Limb (tissue), 2 donors: ENCODE results near the gene MINPP1.
"Not testable (repeated sequence)": the region's sequence is repeated elsewhere in the genome, so short reads cannot be mapped to it uniquely, and the experiment has no call there.

Experiments used
- DNase-seq, 2 donors: peaks; one replicate each; pipeline ENCODE4 v3.0.0-alpha.2; 2016; ENCODE audit errors: extremely low spot score in 2 of 2

Gene MINPP1

GRCh38 chr10:87504640-87505365 is at the start of gene MINPP1:
MINPP1 (plus strand) TSS chr10:87504893; CDS start chr10:87504916, 23 bp downstream.
- DNase-seq = peak; percentile 81 to 89

- not testable (repeated sequence) for DNase-seq
Observed at GRCh38 chr10:87456586-87457220, 48.0 kb upstream of the MINPP1 start.

- DNase-seq = not testable (repeated sequence)
Observed at GRCh38 chr10:87461751-87462150, 42.9 kb upstream of the MINPP1 start.

- DNase-seq = not testable (repeated sequence)
Observed at GRCh38 chr10:87466849-87467248, 37.8 kb upstream of the MINPP1 start.

- DNase-seq = not testable (repeated sequence)
Observed at GRCh38 chr10:87488733-87489132, 16.0 kb upstream of the MINPP1 start.

- DNase-seq = not testable (repeated sequence)
Observed at GRCh38 chr10:87490285-87490684, 14.4 kb upstream of the MINPP1 start.

- not testable (repeated sequence) for DNase-seq
Observed at GRCh38 chr10:87492450-87492849, 12.2 kb upstream of the MINPP1 start.

GRCh38 chr10:87495446-87495845 is 9.2 kb upstream of the MINPP1 start:
- not testable (repeated sequence) for DNase-seq

- not testable (repeated sequence) for DNase-seq
Observed at GRCh38 chr10:87497386-87497785, 7.3 kb upstream of the MINPP1 start.

- DNase-seq = not testable (repeated sequence)
Observed at GRCh38 chr10:87498106-87498789, 6.4 kb upstream of the MINPP1 start.

GRCh38 chr10:87500646-87501048 is 4.0 kb upstream of the MINPP1 start:
- DNase-seq = no peak

GRCh38 chr10:87503401-87503800 is 1.3 kb upstream of the MINPP1 start:
- no peak for DNase-seq

- no peak for DNase-seq
Observed at GRCh38 chr10:87503886-87504285, 807 bp upstream of the MINPP1 start.

- DNase-seq = no peak
Observed at GRCh38 chr10:87504307-87504639, 420 bp upstream of the MINPP1 start.

GRCh38 chr10:87505366-87506111 is 846 bp downstream of the MINPP1 start:
- DNase-seq = peak; percentile 31 to 67

- DNase-seq = no peak
Observed at GRCh38 chr10:87506956-87507355, 2.3 kb downstream of the MINPP1 start.

GRCh38 chr10:87507879-87508483 is 3.3 kb downstream of the MINPP1 start:
- DNase-seq = no peak

- DNase-seq = no peak
Observed at GRCh38 chr10:87508837-87509236, 4.1 kb downstream of the MINPP1 start.

GRCh38 chr10:87510025-87510424 is 5.3 kb downstream of the MINPP1 start:
- DNase-seq = no peak

GRCh38 chr10:87511526-87511925 is 6.8 kb downstream of the MINPP1 start:
- no peak for DNase-seq

GRCh38 chr10:87518937-87519336 is 14.2 kb downstream of the MINPP1 start:
- DNase-seq = no peak
